Upper lobe of right lung (tissue), 1 donor: Measurements from ENCODE around the gene TAOK1. TPM values are rescaled to one million over a fixed set of nuclear protein-coding genes. Genes with fewer than 3 reads are reported as not detected.

Source experiments
- ATAC-seq: fragments of 200-7000 bp; cut with Tn5 transposase; one replicate; pipeline ENCODE4 v1.9.1; 2020; ENCODE audit warnings: mild to moderate bottlenecking, moderate library complexity
- DNase-seq: peaks from one replicate; pipeline ENCODE4 v3.0.0-alpha.2; 2020
- H3K27ac ChIP-seq: fragments of 200-600 bp; one replicate; pipeline ENCODE4 v1.8.0; 2022
- H3K27me3 ChIP-seq: fragments of 200-600 bp; one replicate; pipeline ENCODE4 v1.8.0; 2022; ENCODE audit warnings: mild to moderate bottlenecking
- H3K36me3 ChIP-seq: fragments of 200-600 bp; one replicate; pipeline ENCODE4 v1.8.0; 2022
- H3K4me1 ChIP-seq: fragments of 200-600 bp; one replicate; pipeline ENCODE4 v1.8.0; 2022
- H3K4me3 ChIP-seq: fragments of 200-600 bp; one replicate; pipeline ENCODE4 v1.8.0; 2022; ENCODE audit warnings: mild to moderate bottlenecking
- H3K9me3 ChIP-seq: fragments of 200-600 bp; one replicate; pipeline ENCODE4 v1.8.0; 2022
- intact Hi-C: fragments of 100-400 bp; cut with DNase I; formaldehyde crosslinking; loops from one replicate; pipeline ENCODE4 v1.11.0; 2022
- total RNA-seq: library from RNA; stranded (reverse); fragmentation: NEBNext Ultra II Directional; extraction: Animal tissue kit (Norgen Biotek cat#: 25700); gene quantifications from one replicate; pipeline ENCODE4 v1.2.1, GENCODE V29; 2021
- TF ChIP-seq, protein P1 (sequence below): fragments of 200-600 bp; IDR thresholded peaks from one replicate; pipeline ENCODE4 v1.8.0; 2022; ENCODE audit warnings: antibody characterized with exemption
- donor health status: DM: no; HTN: yes; CAD: no; lungs with severe emphysema.

The TAOK1 gene
- total RNA-seq, 1 donor from 2014 or later, result 60.2 TPM

DNA sequence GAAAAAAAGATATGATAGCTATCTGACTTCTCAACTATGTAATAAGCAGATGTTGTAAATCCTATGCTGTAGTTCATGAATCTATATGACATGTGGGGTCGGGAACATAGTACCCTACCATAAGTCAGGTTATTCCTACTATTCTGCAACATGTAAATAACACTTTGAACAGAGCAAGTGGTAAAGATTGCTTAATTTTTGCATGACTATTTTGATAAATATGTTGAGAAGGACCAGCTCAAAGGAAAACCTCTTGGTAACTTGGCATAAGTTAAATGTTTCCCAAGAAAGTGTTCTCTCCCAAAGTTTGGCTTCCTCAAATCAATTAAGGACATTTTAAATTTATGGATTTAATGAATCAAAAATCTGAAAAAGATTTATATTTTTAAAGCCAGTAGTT, 114.5 kb downstream of the TAOK1 start:
- intact Hi-C loops, result no loop called here
- no peaks in the 10 kb centered on the region for H3K27me3 ChIP-seq
- no peak overlapping the region for H3K27ac ChIP-seq
- H3K9me3 ChIP-seq, result no peaks in the 10 kb centered on the region
- H3K36me3 ChIP-seq, result peaks cover 86% of the 10 kb centered on the region
- no peaks in the 10 kb centered on the region for H3K4me1 ChIP-seq
- H3K4me3 ChIP-seq, result no peak overlapping the region
- ATAC-seq, result no peak
- no peak for DNase-seq
- TF ChIP-seq, protein P1, sequence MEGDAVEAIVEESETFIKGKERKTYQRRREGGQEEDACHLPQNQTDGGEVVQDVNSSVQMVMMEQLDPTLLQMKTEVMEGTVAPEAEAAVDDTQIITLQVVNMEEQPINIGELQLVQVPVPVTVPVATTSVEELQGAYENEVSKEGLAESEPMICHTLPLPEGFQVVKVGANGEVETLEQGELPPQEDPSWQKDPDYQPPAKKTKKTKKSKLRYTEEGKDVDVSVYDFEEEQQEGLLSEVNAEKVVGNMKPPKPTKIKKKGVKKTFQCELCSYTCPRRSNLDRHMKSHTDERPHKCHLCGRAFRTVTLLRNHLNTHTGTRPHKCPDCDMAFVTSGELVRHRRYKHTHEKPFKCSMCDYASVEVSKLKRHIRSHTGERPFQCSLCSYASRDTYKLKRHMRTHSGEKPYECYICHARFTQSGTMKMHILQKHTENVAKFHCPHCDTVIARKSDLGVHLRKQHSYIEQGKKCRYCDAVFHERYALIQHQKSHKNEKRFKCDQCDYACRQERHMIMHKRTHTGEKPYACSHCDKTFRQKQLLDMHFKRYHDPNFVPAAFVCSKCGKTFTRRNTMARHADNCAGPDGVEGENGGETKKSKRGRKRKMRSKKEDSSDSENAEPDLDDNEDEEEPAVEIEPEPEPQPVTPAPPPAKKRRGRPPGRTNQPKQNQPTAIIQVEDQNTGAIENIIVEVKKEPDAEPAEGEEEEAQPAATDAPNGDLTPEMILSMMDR, result no peak

DNA sequence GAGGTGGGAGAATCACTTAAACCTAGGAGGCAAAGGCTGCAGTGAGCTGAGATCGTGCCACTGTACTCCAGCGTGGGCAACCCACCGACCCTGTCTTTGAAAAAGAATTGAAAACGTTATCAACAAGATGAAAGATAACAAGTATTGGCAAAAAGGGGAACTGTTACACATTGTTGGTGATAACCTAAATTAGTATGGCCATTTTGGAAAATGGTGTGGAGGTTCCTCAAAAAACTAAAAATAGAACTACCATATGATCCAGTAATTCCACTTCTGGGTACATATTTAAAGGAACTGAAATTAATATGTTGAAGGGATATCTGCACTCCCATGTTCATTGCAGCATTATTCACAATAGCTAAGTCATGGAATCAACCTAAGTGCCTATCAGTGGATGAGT, 115.7 kb downstream of the TAOK1 start:
- no peak overlapping the region for H3K27ac ChIP-seq
- intact Hi-C loops, result no loop called here
- no peak overlapping the region for H3K4me3 ChIP-seq
- H3K36me3 ChIP-seq, result peaks cover 86% of the 10 kb centered on the region
- no peaks in the 10 kb centered on the region for H3K9me3 ChIP-seq
- no peaks in the 10 kb centered on the region for H3K27me3 ChIP-seq
- TF ChIP-seq, protein P1, result no peak
- no peaks in the 10 kb centered on the region for H3K4me1 ChIP-seq
- peak; percentile 47 for ATAC-seq
- DNase-seq, result no peak

DNA sequence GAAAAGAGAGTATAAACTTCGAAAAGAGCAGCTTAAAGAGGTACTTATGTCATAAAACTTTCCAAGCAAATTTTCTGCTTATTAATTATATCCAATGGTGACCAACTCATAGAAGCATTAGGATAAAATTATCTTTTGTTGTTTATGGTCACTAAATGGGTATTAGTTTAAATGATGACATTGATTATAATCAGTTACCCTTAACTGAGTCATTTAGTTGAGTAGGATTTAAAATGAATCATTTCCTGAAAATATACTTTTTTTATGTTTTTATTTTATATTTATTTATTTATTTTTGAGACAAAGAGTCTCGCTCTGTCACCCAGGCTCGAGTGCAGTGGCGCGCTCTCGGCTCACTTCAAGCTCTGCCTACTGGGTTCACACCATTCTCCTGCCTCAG, 120.8 kb downstream of the TAOK1 start:
- DNase-seq (no peak), ATAC-seq (no peak)
- TF ChIP-seq, protein P1, result no peak
- intact Hi-C loops, result no loop called here
- no peaks in the 10 kb centered on the region for H3K27me3 ChIP-seq
- H3K27ac ChIP-seq, result no peak overlapping the region
- H3K4me1 ChIP-seq, result no peaks in the 10 kb centered on the region
- peaks cover 77% of the 10 kb centered on the region for H3K36me3 ChIP-seq
- no peak overlapping the region for H3K4me3 ChIP-seq
- H3K9me3 ChIP-seq, result no peaks in the 10 kb centered on the region

DNA sequence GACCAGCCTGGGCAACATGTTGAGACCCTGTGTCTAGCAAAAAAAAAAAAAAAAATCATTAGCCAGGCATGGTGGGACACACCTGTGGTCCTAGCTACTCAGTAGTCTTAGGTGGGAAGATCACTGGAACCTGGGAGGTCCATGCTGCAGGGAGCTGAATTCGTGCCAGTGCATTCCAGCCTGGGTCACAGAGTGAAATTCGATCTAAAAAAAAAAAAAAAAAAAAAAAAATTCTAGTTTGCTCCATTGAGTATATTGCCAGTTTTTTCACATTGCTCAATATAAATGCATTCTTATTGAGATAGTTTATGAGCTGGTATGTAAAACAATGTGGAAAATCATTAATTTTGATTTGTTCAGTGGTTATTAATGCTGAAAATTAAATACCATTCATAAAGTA, 124.6 kb downstream of the TAOK1 start:
- H3K4me3 ChIP-seq, result no peak overlapping the region
- no peaks in the 10 kb centered on the region for H3K9me3 ChIP-seq
- no peaks in the 10 kb centered on the region for H3K4me1 ChIP-seq
- H3K27me3 ChIP-seq, result no peaks in the 10 kb centered on the region
- H3K36me3 ChIP-seq, result peaks cover 81% of the 10 kb centered on the region
- intact Hi-C loops, result no loop called here
- no peak overlapping the region for H3K27ac ChIP-seq
- DNase-seq (no peak), ATAC-seq (no peak)
- TF ChIP-seq, protein P1, result no peak

DNA sequence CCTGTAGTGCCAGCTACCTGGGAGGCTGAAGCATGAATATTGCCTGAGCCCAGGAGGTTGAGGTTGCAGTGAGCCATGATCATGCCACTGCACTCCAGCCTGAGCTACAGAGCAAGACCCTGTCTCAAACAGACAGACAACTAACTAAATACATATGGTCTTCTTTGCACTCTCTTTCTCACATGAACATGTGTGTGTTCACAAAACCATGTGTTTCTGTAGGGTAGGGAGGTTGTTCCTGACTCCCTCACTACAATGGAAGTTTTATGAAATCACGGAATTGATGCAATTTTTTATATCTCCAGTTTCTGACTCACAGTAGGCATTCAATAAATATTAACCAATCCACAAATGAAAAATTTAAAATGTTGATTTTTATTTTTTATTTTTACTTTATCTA, 128.2 kb downstream of the TAOK1 start:
- intact Hi-C loops, result no loop called here
- TF ChIP-seq, protein P1, result no peak
- Histone ChIP-seq H3K4me1 (no peaks in the 10 kb centered on the region), H3K4me3 (no peak overlapping the region), H3K9me3 (no peaks in the 10 kb centered on the region), H3K27me3 (no peaks in the 10 kb centered on the region), H3K27ac (no peak overlapping the region), H3K36me3 (peaks cover 83% of the 10 kb centered on the region)
- ATAC-seq, result no peak
- DNase-seq, result no peak

DNA sequence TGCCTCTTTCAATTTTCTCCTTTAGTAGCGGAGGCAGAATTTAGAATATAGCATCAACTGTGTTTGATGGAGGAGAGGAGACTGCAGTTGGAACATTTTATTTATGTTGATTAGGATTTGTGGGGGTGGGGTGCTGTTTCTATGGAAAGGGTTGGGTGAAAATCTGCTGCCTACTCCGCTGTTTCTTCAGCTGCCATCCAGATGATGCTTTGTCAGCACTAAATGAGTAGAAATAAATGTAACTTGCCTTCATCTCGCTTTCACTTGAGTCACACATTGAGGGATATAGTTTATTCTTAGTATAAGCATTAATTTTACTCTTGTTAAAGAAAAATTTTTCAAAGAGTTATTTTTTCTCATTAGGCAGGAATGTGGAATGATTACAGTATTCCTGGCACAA, 134.5 kb downstream of the TAOK1 start:
- Histone ChIP-seq H3K36me3 (peaks cover 90% of the 10 kb centered on the region), H3K4me3 (no peak overlapping the region), H3K27me3 (no peaks in the 10 kb centered on the region), H3K4me1 (no peaks in the 10 kb centered on the region), H3K9me3 (no peaks in the 10 kb centered on the region), H3K27ac (no peak overlapping the region)
- ATAC-seq, result no peak
- intact Hi-C loops, result no loop called here
- no peak for DNase-seq
- TF ChIP-seq, protein P1, result no peak
